GM23338 (cell line): ENCODE measurements around the gene NEMP2. TPM values are rescaled to one million over a fixed set of nuclear protein-coding genes. Genes with fewer than 3 reads are reported as not detected.

ENCODE experiments used
- ATAC-seq: fragments of 200-7000 bp; cut with Tn5 transposase; 3 replicates; pipeline ENCODE4 v1.9.1; 2020
- DNase-seq: peaks from one replicate; pipeline ENCODE4 v3.0.0-alpha.2; 2015; ENCODE audit warnings: low spot score
- H2AFZ ChIP-seq: fragments of 200-600 bp; sonication (generic); 2 replicates; pipeline ENCODE4 v1.8.0; 2016; ENCODE audit warnings: antibody characterized with exemption, mild to moderate bottlenecking, moderate library complexity
- H3F3A ChIP-seq: fragments of 200-600 bp; sonication (generic); replicated peaks from 2 replicates; pipeline ENCODE4 v1.8.0; 2017; ENCODE audit warnings: antibody characterized with exemption, mixed run types, low read depth
- H3K27ac ChIP-seq: fragments of 200-600 bp; sonication (generic); 2 replicates; pipeline ENCODE4 v1.6.1; 2016; ENCODE audit warnings: low read depth
- H3K27me3 ChIP-seq: fragments of 200-600 bp; sonication (generic); 2 replicates; pipeline ENCODE4 v1.8.0; 2016; ENCODE audit warnings: mild to moderate bottlenecking, mixed run types, moderate library complexity; ENCODE audit not compliant: insufficient read depth
- H3K36me3 ChIP-seq: fragments of 200-600 bp; sonication (generic); 2 replicates; pipeline ENCODE4 v1.8.0; 2016; ENCODE audit warnings: mild to moderate bottlenecking; ENCODE audit not compliant: insufficient read depth
- H3K4me1 ChIP-seq: fragments of 200-600 bp; sonication (generic); 2 replicates; pipeline ENCODE4 v1.8.0; 2016; ENCODE audit warnings: mild to moderate bottlenecking, moderate library complexity; ENCODE audit not compliant: insufficient read depth
- H3K4me2 ChIP-seq: fragments of 200-600 bp; sonication (generic); 2 replicates; pipeline ENCODE4 v1.7.1; 2017; ENCODE audit warnings: mixed run types
- H3K4me3 ChIP-seq: fragments of 200-600 bp; sonication (generic); 2 replicates; pipeline ENCODE4 v1.6.1; 2016; ENCODE audit warnings: mixed run types
- H3K79me2 ChIP-seq: fragments of 200-600 bp; sonication (generic); replicated peaks from 2 replicates; pipeline ENCODE4 v1.8.0; 2017; ENCODE audit warnings: mild to moderate bottlenecking; ENCODE audit not compliant: insufficient read depth
- H3K9me2 ChIP-seq: fragments of 200-600 bp; sonication (generic); 2 replicates; pipeline ENCODE4 v1.8.0; 2017; ENCODE audit not compliant: insufficient read depth
- H4K20me1 ChIP-seq: fragments of 200-600 bp; sonication (generic); replicated peaks from 2 replicates; pipeline ENCODE4 v1.8.0; 2017; ENCODE audit warnings: mild to moderate bottlenecking; ENCODE audit not compliant: insufficient read depth
- H3K27ac Mint-ChIP-seq: 2 replicates; pipeline ENCODE4 v1.8.0; 2020; ENCODE audit warnings: inconsistent platforms, mild to moderate bottlenecking, moderate library complexity, mixed read lengths
- H3K27me3 Mint-ChIP-seq: 3 replicates; pipeline ENCODE4 v1.8.0; 2022; ENCODE audit warnings: low read depth, mild to moderate bottlenecking, moderate library complexity, mixed read lengths, inconsistent platforms; ENCODE audit not compliant: insufficient read depth, poor library complexity
- H3K36me3 Mint-ChIP-seq: 3 replicates; pipeline ENCODE4 v1.8.0; 2021; ENCODE audit warnings: low read depth, mild to moderate bottlenecking, inconsistent platforms, moderate library complexity, mixed read lengths
- H3K4me1 Mint-ChIP-seq: 3 replicates; pipeline ENCODE4 v1.8.0; 2020; ENCODE audit warnings: mild to moderate bottlenecking, inconsistent platforms, mixed read lengths
- H3K4me3 Mint-ChIP-seq: 3 replicates; pipeline ENCODE4 v1.8.0; 2021; ENCODE audit warnings: moderate library complexity, mild to moderate bottlenecking, inconsistent platforms, mixed read lengths
- H3K9me3 Mint-ChIP-seq: 3 replicates; pipeline ENCODE4 v1.8.0; 2020; ENCODE audit warnings: moderate library complexity, mild to moderate bottlenecking, inconsistent platforms, mixed read lengths
- CREB1 ChIP-seq: fragments of 250-450 bp; sonication (Bioruptor Pico); IDR thresholded peaks from 2 replicates; pipeline ENCODE4 v1.5.0; 2020; ENCODE audit warnings: low read depth, mild to moderate bottlenecking, moderate library complexity
- CTCF ChIP-seq, 2 experiments: fragments of 200-600 bp in 1 of 2; sonication (generic) in 1 of 2; conservative IDR thresholded peaks; 2 replicates each; pipeline versions ENCODE4 v1.5.1 to v1.6.1; 2016 to 2017; ENCODE audit warnings: antibody characterized with exemption in 2 of 2, low read depth in 2 of 2, mild to moderate bottlenecking in 2 of 2, moderate library complexity in 1 of 2
- ETS1 ChIP-seq: IDR thresholded peaks from 2 replicates; pipeline ENCODE4 v1.6.1; 2016; ENCODE audit warnings: antibody characterized with exemption
- EZH2 ChIP-seq: fragments of 200-600 bp; sonication (generic); IDR thresholded peaks from one replicate; pipeline ENCODE4 v1.8.0; 2017; ENCODE audit warnings: antibody characterized with exemption, mild to moderate bottlenecking, low read depth; ENCODE audit not compliant: unreplicated experiment
- EZH2phosphoT487 ChIP-seq: fragments of 200-600 bp; sonication (generic); IDR thresholded peaks from one replicate; pipeline ENCODE4 v1.8.1; 2018; ENCODE audit warnings: antibody characterized with exemption; ENCODE audit not compliant: unreplicated experiment
- JUNB ChIP-seq: IDR thresholded peaks from one replicate; pipeline ENCODE4 v1.6.1; 2016; ENCODE audit warnings: antibody characterized with exemption; ENCODE audit not compliant: unreplicated experiment
- NANOG ChIP-seq: IDR thresholded peaks from 2 replicates; pipeline ENCODE4 v1.6.1; 2016; ENCODE audit warnings: antibody characterized with exemption, borderline replicate concordance
- POLR2AphosphoS5 ChIP-seq: IDR thresholded peaks from 2 replicates; pipeline ENCODE4 v1.6.1; 2016; ENCODE audit warnings: antibody characterized with exemption, low read depth
- STAT1 ChIP-seq: IDR thresholded peaks from one replicate; pipeline ENCODE4 v1.6.1; 2016; ENCODE audit warnings: antibody characterized with exemption; ENCODE audit not compliant: unreplicated experiment
- ZNF114 ChIP-seq: fragments of 250-450 bp; sonication (Bioruptor Pico); IDR thresholded peaks from 2 replicates; pipeline ENCODE4 v1.5.0; 2020; ENCODE audit warnings: mild to moderate bottlenecking, moderate library complexity
- ZNF331 ChIP-seq: fragments of 250-450 bp; sonication (Bioruptor Pico); IDR thresholded peaks from 2 replicates; pipeline ENCODE4 v1.5.0; 2020; ENCODE audit warnings: low read depth, mild to moderate bottlenecking, moderate library complexity
- polyA plus RNA-seq: library from polyadenylated mRNA; unstranded; fragments of >200 nt; fragmentation: Nextera tagmentation; extraction: Ambion mirVana; gene quantifications from 2 replicates; pipeline ENCODE4 v1.2.1, GENCODE V29; 2016
- total RNA-seq: library from RNA; depleted of rRNA; stranded (reverse); fragments of >200 nt; shearing (Covaris generic); gene quantifications from 2 replicates; pipeline ENCODE4 v1.2.3, GENCODE V29; 2014
- TF ChIP-seq, protein P1 (sequence below): fragments of 250-450 bp; sonication (Bioruptor Pico); IDR thresholded peaks from 2 replicates; pipeline ENCODE4 v1.5.0; 2020; ENCODE audit warnings: mild to moderate bottlenecking, moderate library complexity
- TF ChIP-seq, protein P2 (sequence below): IDR thresholded peaks from one replicate; pipeline ENCODE4 v1.6.1; 2018; ENCODE audit warnings: antibody characterized with exemption; ENCODE audit not compliant: unreplicated experiment

NEMP2 gene
- total and polyA plus RNA-seq, 2 experiments from 2014 or later, result 1.2 to 4.0 TPM

DNA sequence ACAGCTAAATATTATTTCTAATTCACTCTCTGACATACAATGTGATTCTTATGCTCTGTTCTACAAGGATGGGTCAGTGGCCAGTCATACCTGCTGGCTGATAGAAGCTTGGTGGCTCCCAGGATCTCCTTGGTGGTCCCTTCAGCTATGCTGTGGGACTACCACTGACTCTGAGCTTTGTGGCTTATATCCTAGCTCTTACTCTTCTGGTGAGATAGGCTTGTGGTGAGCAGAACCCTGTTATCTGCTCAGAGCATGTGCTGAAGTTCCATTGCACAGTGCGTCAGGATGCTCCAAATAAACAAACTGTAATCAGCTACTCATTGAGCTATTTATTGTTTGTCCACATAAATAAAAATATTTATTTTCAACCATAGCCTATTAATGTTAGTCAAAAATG is 74.6 kb downstream of the NEMP2 start:
- Mint-ChIP-seq H3K4me3 (no peak overlapping the region), H3K4me1 (no peaks in the 10 kb centered on the region), H3K9me3 (no peaks in the 10 kb centered on the region), H3K27me3 (no peaks in the 10 kb centered on the region), H3K27ac (no peak overlapping the region), H3K36me3 (no peaks in the 10 kb centered on the region)
- Histone ChIP-seq H3K27me3 (no peaks in the 10 kb centered on the region), H3K36me3 (no peaks in the 10 kb centered on the region), H3K27ac (no peak overlapping the region), H3K9me2 (0 out of 2 replicates have a peak, but pooled peaks cover 4% of the 10 kb centered on the region), H2AFZ (no peak overlapping the region), H3K4me3 (no peak overlapping the region), H3K4me2 (no peak overlapping the region), H3K79me2 (no peaks in the 10 kb centered on the region), H3F3A (no peaks in the 10 kb centered on the region), H3K4me1 (no peaks in the 10 kb centered on the region), H4K20me1 (no peaks in the 10 kb centered on the region)
- DNase-seq (no peak), ATAC-seq (no peak)
- TF ChIP-seq JUNB (no peak), ZNF114 (CRISPR knock-in tag) (no peak), CTCF (conservative IDR thresholded peaks at IDR 0.05; ENCODE audit: low read depth in 2 of 2) (no peak), NANOG (no peak), EZH2phosphoT487 (no peak), CREB1 (CRISPR knock-in tag) (no peak), ETS1 (no peak), ZNF331 (CRISPR knock-in tag) (no peak), STAT1 (no peak), POLR2AphosphoS5 (no peak), EZH2 (no peak)
- TF ChIP-seq, protein P1, sequence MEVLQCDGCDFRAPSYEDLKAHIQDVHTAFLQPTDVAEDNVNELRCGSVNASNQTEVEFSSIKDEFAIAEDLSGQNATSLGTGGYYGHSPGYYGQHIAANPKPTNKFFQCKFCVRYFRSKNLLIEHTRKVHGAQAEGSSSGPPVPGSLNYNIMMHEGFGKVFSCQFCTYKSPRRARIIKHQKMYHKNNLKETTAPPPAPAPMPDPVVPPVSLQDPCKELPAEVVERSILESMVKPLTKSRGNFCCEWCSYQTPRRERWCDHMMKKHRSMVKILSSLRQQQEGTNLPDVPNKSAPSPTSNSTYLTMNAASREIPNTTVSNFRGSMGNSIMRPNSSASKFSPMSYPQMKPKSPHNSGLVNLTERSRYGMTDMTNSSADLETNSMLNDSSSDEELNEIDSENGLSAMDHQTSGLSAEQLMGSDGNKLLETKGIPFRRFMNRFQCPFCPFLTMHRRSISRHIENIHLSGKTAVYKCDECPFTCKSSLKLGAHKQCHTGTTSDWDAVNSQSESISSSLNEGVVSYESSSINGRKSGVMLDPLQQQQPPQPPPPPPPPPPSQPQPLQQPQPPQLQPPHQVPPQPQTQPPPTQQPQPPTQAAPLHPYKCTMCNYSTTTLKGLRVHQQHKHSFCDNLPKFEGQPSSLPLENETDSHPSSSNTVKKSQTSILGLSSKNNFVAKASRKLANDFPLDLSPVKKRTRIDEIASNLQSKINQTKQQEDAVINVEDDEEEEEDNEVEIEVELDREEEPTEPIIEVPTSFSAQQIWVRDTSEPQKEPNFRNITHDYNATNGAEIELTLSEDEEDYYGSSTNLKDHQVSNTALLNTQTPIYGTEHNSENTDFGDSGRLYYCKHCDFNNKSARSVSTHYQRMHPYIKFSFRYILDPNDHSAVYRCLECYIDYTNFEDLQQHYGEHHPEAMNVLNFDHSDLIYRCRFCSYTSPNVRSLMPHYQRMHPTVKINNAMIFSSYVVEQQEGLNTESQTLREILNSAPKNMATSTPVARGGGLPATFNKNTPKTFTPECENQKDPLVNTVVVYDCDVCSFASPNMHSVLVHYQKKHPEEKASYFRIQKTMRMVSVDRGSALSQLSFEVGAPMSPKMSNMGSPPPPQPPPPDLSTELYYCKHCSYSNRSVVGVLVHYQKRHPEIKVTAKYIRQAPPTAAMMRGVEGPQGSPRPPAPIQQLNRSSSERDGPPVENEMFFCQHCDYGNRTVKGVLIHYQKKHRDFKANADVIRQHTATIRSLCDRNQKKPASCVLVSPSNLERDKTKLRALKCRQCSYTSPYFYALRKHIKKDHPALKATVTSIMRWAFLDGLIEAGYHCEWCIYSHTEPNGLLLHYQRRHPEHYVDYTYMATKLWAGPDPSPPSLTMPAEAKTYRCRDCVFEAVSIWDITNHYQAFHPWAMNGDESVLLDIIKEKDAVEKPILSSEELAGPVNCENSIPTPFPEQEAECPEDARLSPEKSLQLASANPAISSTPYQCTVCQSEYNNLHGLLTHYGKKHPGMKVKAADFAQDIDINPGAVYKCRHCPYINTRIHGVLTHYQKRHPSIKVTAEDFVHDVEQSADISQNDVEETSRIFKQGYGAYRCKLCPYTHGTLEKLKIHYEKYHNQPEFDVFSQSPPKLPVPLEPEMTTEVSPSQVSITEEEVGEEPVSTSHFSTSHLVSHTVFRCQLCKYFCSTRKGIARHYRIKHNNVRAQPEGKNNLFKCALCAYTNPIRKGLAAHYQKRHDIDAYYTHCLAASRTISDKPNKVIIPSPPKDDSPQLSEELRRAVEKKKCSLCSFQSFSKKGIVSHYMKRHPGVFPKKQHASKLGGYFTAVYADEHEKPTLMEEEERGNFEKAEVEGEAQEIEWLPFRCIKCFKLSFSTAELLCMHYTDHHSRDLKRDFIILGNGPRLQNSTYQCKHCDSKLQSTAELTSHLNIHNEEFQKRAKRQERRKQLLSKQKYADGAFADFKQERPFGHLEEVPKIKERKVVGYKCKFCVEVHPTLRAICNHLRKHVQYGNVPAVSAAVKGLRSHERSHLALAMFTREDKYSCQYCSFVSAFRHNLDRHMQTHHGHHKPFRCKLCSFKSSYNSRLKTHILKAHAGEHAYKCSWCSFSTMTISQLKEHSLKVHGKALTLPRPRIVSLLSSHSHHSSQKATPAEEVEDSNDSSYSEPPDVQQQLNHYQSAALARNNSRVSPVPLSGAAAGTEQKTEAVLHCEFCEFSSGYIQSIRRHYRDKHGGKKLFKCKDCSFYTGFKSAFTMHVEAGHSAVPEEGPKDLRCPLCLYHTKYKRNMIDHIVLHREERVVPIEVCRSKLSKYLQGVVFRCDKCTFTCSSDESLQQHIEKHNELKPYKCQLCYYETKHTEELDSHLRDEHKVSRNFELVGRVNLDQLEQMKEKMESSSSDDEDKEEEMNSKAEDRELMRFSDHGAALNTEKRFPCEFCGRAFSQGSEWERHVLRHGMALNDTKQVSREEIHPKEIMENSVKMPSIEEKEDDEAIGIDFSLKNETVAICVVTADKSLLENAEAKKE (CRISPR knock-in tag), result no peak
- TF ChIP-seq, protein P2, sequence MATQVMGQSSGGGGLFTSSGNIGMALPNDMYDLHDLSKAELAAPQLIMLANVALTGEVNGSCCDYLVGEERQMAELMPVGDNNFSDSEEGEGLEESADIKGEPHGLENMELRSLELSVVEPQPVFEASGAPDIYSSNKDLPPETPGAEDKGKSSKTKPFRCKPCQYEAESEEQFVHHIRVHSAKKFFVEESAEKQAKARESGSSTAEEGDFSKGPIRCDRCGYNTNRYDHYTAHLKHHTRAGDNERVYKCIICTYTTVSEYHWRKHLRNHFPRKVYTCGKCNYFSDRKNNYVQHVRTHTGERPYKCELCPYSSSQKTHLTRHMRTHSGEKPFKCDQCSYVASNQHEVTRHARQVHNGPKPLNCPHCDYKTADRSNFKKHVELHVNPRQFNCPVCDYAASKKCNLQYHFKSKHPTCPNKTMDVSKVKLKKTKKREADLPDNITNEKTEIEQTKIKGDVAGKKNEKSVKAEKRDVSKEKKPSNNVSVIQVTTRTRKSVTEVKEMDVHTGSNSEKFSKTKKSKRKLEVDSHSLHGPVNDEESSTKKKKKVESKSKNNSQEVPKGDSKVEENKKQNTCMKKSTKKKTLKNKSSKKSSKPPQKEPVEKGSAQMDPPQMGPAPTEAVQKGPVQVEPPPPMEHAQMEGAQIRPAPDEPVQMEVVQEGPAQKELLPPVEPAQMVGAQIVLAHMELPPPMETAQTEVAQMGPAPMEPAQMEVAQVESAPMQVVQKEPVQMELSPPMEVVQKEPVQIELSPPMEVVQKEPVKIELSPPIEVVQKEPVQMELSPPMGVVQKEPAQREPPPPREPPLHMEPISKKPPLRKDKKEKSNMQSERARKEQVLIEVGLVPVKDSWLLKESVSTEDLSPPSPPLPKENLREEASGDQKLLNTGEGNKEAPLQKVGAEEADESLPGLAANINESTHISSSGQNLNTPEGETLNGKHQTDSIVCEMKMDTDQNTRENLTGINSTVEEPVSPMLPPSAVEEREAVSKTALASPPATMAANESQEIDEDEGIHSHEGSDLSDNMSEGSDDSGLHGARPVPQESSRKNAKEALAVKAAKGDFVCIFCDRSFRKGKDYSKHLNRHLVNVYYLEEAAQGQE, result no peak
